Endothelial cell of umbilical vein (primary cell): Measurements from ENCODE around the gene FOLR2. TPM values are rescaled to one million over a fixed set of nuclear protein-coding genes. Genes with fewer than 3 reads are reported as not detected.

Experiments used
- BruUV-seq: library from RNA; stranded (reverse); fragments of 400-500 nt; replicated peaks from 2 replicates; lab custom pipeline; 2021; lab: Mats Ljungman, UMichigan
- CTCF ChIA-PET: fragments of 300-600, 350-600 bp; sonication (Branson Sonifier 250); formaldehyde crosslinking; loops from one replicate; lab custom pipeline; 2021; ENCODE audit warnings: antibody characterized with exemption, inconsistent platforms; lab: Charles Lee
- POLR2A ChIA-PET: fragments of 300-600, 350-600 bp; sonication (Branson Sonifier 250); formaldehyde crosslinking; loops from one replicate; lab custom pipeline; 2021; ENCODE audit warnings: antibody characterized with exemption, inconsistent platforms; lab: Charles Lee
- DNase-seq: peaks from one replicate; pipeline ENCODE4 v3.0.0-alpha.2; 2011; ENCODE audit warnings: low read depth, low spot score
- FAIRE-seq: peaks from 2 replicates; lab custom pipeline; 2011; peaks lifted over from hg19 to GRCh38; lab: Jason Lieb, UNC
- H2AFZ ChIP-seq: 2 replicates; pipeline ENCODE4 v1.6.0; 2012; ENCODE audit warnings: low read depth, low read length, control low read depth, inconsistent platforms
- H3K27ac ChIP-seq: 2 replicates; pipeline ENCODE4 v1.5.1; 2011; ENCODE audit warnings: low read depth, mild to moderate bottlenecking, control low read depth, low read length, moderate library complexity; ENCODE audit not compliant: insufficient read depth
- H3K27me3 ChIP-seq, 2 experiments: 2 replicates each; pipeline versions ENCODE4 v1.6.0 to v1.6.1; 2011; ENCODE audit warnings: low read length in 2 of 2, mixed read lengths in 1 of 2; ENCODE audit not compliant: control insufficient read depth in 2 of 2, insufficient read depth in 2 of 2
- H3K36me3 ChIP-seq, 2 experiments: 2 replicates in 1 of 2; 3 replicates in 1 of 2; pipeline ENCODE4 v1.5.1; 2011; ENCODE audit warnings: low read length in 2 of 2, mild to moderate bottlenecking in 1 of 2, moderate library complexity in 1 of 2; ENCODE audit not compliant: control insufficient read depth in 2 of 2, insufficient read depth in 2 of 2; ENCODE audit errors: extremely low read depth in 1 of 2
- H3K4me1 ChIP-seq: 3 replicates; pipeline ENCODE4 v1.5.1; 2011; ENCODE audit warnings: mild to moderate bottlenecking, low read length; ENCODE audit not compliant: control insufficient read depth, insufficient read depth; ENCODE audit errors: extremely low read depth
- H3K4me2 ChIP-seq: 2 replicates; pipeline ENCODE4 v1.6.1; 2011; ENCODE audit warnings: low read length, control low read depth, mixed read lengths; ENCODE audit not compliant: insufficient read depth
- H3K4me3 ChIP-seq, 3 experiments: fragments of 200-600 bp in 1 of 3; sonication (generic), shearing (Covaris generic) in 1 of 3; replicated peaks in 1 of 3; 2 replicates each; pipeline ENCODE4 v1.5.1; 2011 to 2016; ENCODE audit warnings: control low read depth in 3 of 3, low read length in 3 of 3, mild to moderate bottlenecking in 2 of 3, inconsistent platforms in 1 of 3, low read depth in 1 of 3, moderate library complexity in 1 of 3; ENCODE audit not compliant: insufficient read depth in 1 of 3
- H3K79me2 ChIP-seq: 2 replicates; pipeline ENCODE4 v1.6.0; 2012; ENCODE audit warnings: low read length, inconsistent platforms; ENCODE audit not compliant: control insufficient read depth, insufficient read depth
- H3K9ac ChIP-seq: replicated peaks from 2 replicates; pipeline ENCODE3; 2011; ENCODE audit warnings: low read length, control low read depth; ENCODE audit not compliant: insufficient read depth; ENCODE audit errors: extremely low read depth
- H3K9me1 ChIP-seq: replicated peaks from 3 replicates; pipeline ENCODE4 v1.6.0; 2011; ENCODE audit warnings: mild to moderate bottlenecking, low read length; ENCODE audit not compliant: control insufficient read depth, insufficient read depth; ENCODE audit errors: extremely low read depth
- H3K9me3 ChIP-seq: replicated peaks from 2 replicates; pipeline ENCODE4 v1.5.1; 2012; ENCODE audit warnings: low read length, inconsistent platforms; ENCODE audit not compliant: control insufficient read depth, insufficient read depth
- H4K20me1 ChIP-seq: replicated peaks from 2 replicates; pipeline ENCODE3; 2011; ENCODE audit warnings: mild to moderate bottlenecking, low read length; ENCODE audit not compliant: control insufficient read depth, insufficient read depth; ENCODE audit errors: extremely low read depth
- EZH2 ChIP-seq: IDR thresholded peaks from 2 replicates; pipeline ENCODE4 v1.6.1; 2012; ENCODE audit warnings: borderline replicate concordance, low read depth, mild to moderate bottlenecking, moderate library complexity, low read length, inconsistent platforms; ENCODE audit not compliant: severe bottlenecking
- FOS ChIP-seq: IDR thresholded peaks from 2 replicates; pipeline ENCODE4 v1.6.1; 2011; ENCODE audit warnings: mild to moderate bottlenecking, low read length, moderate library complexity, borderline replicate concordance; ENCODE audit not compliant: insufficient read depth
- GATA2 ChIP-seq: IDR thresholded peaks from 2 replicates; pipeline ENCODE4 v1.7.0; 2011; ENCODE audit warnings: low read depth, mild to moderate bottlenecking, moderate library complexity, mixed read lengths, low read length; ENCODE audit not compliant: insufficient read length, insufficient read depth
- JUN ChIP-seq: IDR thresholded peaks from 2 replicates; pipeline ENCODE4 v1.6.1; 2011; ENCODE audit warnings: borderline replicate concordance, low read depth; ENCODE audit not compliant: insufficient read length, insufficient read depth
- MYC ChIP-seq: IDR thresholded peaks from one replicate; pipeline ENCODE4 v1.6.1; 2011; ENCODE audit warnings: mild to moderate bottlenecking, low read depth, low read length
- POLR2A ChIP-seq: IDR thresholded peaks from 2 replicates; pipeline ENCODE4 v1.6.1; 2012; ENCODE audit warnings: low read depth, mild to moderate bottlenecking, control low read depth, low read length
- POLR2AphosphoS5 ChIP-seq: IDR thresholded peaks from 2 replicates; pipeline ENCODE4 v1.6.1; 2012; ENCODE audit warnings: low read depth, mild to moderate bottlenecking, control low read depth, low read length, moderate library complexity; ENCODE audit not compliant: insufficient read depth
- dilution Hi-C: fragments of 300-500 bp; cut with MboI; formaldehyde crosslinking; loops from one replicate; pipeline ENCODE4 v1.15.0; 2019; ENCODE audit warnings: low sequenced_read_pairs; ENCODE audit not compliant: extremely low pct_ligation_motif_present
- intact Hi-C: fragments of 100-400 bp; cut with micrococcal nuclease; formaldehyde crosslinking; loops from one replicate; pipeline ENCODE4 v1.10.0; 2022
- polyA plus RNA-seq, 4 experiments: library from polyadenylated mRNA; depleted of rRNA in 3 of 4; stranded (reverse) in 3 of 4; unstranded in 1 of 4; fragments of >200 nt; gene quantifications; 2 replicates each; pipeline versions ENCODE4 v1.2.1 to v1.2.3, GENCODE V29; 2011 to 2012; ENCODE audit warnings: missing spikeins in 1 of 4
- total RNA-seq: library from RNA; stranded (reverse); gene quantifications from 2 replicates; pipeline ENCODE4 v1.2.3, GENCODE V29; 2021
- TF ChIP-seq, protein P1 (sequence below): IDR thresholded peaks from 2 replicates; pipeline ENCODE4 v1.6.1; 2011; ENCODE audit not compliant: insufficient read depth, insufficient read length

The FOLR2 gene
- total and polyA plus RNA-seq, 2 donors (not counting 3 experiments of a cell fraction or from before 2014, with no cell fraction given) = not detected

- no TSS peak for BruUV-seq
- Histone ChIP-seq H3K9me3 (no peaks in the 10 kb centered on the region), H4K20me1 (no peaks in the 10 kb centered on the region), H3K4me3 (no peak overlapping the region), H2AFZ (no peak overlapping the region), H3K36me3 (no peaks in the 10 kb centered on the region), H3K27me3 (peaks cover 4 to 20% of the 10 kb centered on the region in 2 experiments), H3K79me2 (no peaks in the 10 kb centered on the region), H3K4me1 (peaks cover 7% of the 10 kb centered on the region), H3K9ac (no peak overlapping the region), H3K9me1 (no peaks in the 10 kb centered on the region), H3K4me2 (no peak overlapping the region), H3K27ac (no peak overlapping the region)
- CTCF ChIA-PET = interaction anchor here (1.1 kb wide), 1 partner anchor 65 kb away, joined by 3 read pairs; no protein-coding TSS in a partner anchor
- no peak for FAIRE-seq
- no peak for TF ChIP-seq POLR2AphosphoS5
- TF ChIP-seq FOS = no peak
- TF ChIP-seq EZH2 = no peak
- TF ChIP-seq, protein P1, sequence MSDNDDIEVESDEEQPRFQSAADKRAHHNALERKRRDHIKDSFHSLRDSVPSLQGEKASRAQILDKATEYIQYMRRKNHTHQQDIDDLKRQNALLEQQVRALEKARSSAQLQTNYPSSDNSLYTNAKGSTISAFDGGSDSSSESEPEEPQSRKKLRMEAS = no peak
- TF ChIP-seq GATA2 = no peak
- TF ChIP-seq JUN = no peak
- intact Hi-C loops = no loop called here
- POLR2A ChIA-PET = no interaction called here
- dilution Hi-C loops = no loop called here
- no peak for DNase-seq
Measured at GRCh38 chr11:72208281-72208680, 8.3 kb upstream of the FOLR2 start.

DNA sequence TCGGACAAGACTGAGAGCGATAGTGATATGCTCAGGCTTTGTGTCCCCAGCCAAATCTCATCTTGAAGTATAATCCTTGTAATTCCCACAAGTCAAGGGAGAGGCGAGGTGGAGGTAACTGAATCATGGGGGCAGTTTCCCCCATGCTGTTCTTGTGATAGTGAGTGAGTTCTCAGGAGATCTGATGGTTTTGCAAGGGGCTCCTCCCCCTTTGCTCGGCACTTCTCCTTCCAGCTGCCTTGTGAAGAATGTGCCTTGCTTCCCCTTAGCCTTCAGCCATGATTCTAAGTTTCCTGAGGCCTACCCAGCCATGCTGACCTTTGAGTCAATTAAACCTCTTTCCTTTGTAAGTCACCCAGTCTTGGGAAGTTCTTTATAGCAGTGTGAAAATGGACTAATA, 7.5 kb upstream of the FOLR2 start:
- Histone ChIP-seq H3K4me2 (no peak overlapping the region), H3K9me1 (no peaks in the 10 kb centered on the region), H3K9me3 (no peaks in the 10 kb centered on the region), H3K4me3 (no peak overlapping the region), H4K20me1 (no peaks in the 10 kb centered on the region), H2AFZ (no peak overlapping the region), H3K4me1 (peaks cover 7% of the 10 kb centered on the region), H3K79me2 (no peaks in the 10 kb centered on the region), H3K36me3 (no peaks in the 10 kb centered on the region), H3K27me3 (peaks cover 4 to 25% of the 10 kb centered on the region in 2 experiments), H3K27ac (no peak overlapping the region), H3K9ac (no peak overlapping the region)
- intact Hi-C loops (no loop called here), dilution Hi-C loops (no loop called here)
- POLR2A ChIA-PET = no interaction called here
- FAIRE-seq (no peak), DNase-seq (no peak)
- CTCF ChIA-PET = no interaction called here
- no TSS peak for BruUV-seq
- TF ChIP-seq POLR2A (no peak), EZH2 (no peak), JUN (no peak), POLR2AphosphoS5 (no peak), MYC (no peak)
- TF ChIP-seq, protein P1 = no peak
